Measurements from ENCODE around the gene IRAK1.

The IRAK1 gene

DNA sequence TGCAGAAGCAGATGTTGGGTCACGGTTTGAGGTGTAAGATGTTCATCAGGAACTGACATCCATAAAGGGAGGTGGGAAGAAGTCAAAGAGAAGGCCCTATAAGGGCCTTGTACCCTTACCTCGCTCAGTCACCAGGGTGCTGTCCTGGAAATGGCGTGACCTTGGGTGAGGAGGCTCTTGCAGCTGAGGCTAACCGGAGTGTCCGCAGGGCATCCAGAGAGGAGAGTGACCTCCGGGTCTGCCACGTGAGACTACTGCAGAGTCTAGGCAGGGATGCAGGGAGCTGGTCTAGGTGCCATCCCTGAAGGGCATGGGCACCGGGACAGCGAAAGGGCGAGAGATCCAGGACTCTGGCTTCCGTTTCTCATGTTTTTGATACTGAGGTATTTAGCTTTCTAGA, 28.7 kb upstream of the IRAK1 start:
- H3K4me1 ChIP-seq (ENCODE audit: control insufficient read depth, low read length): peaks cover 4% of the 10 kb centered on the region; the same call in 1 of the 2 replicates

DNA sequence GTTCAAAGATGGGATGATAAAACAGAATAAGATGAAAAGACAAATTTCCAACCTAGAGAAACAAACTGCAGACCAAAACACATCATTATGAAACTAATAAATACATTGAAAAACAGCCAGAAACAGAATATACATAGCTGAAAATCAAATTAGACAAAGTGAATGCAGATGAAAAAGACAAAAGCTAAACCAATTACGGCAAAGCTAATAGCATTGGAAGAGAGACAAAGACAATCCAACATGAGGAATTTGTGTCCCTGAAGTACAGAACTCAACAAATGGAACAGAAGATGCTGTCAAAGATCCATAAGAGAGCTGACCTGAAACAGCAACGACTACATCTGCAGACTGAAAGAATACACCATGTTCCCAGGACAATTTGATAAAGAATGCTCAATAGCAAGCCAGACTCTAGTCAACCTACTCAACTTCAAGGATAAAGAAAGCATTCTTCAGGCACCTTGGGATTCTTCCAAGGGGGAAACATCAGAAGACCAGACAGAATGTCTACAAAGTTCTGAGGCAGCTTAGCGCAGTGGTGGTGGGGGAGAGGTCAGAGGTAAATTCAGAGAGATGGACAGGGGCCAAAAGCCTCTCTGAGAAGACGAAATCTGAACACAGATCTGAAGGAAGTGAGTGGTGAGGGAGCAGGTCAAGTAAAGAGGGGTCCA, 27.4 kb upstream of the IRAK1 start:
- Histone ChIP-seq H3K27me3 (ENCODE audit: control insufficient read depth, low read length) (no peaks in the 10 kb centered on the region), H3K9me3 (ENCODE audit: control insufficient read depth, insufficient read depth, low read length) (no peaks in the 10 kb centered on the region), H3K4me3 (ENCODE audit: low read length) (no peak overlapping the region), H3K4me2 (ENCODE audit: low read length) (no peak overlapping the region), H3F3A (ENCODE audit: control insufficient read depth, insufficient read depth) (no peaks in the 10 kb centered on the region; the same call in 1 of the 2 replicates), H3K9me2 (replicated peaks; ENCODE audit: control insufficient read depth, low read length) (no peaks in the 10 kb centered on the region), H3K4me1 (ENCODE audit: control insufficient read depth, low read length) (peaks cover 4% of the 10 kb centered on the region; the same call in 1 of the 2 replicates), H4K20me1 (ENCODE audit: control insufficient read depth, insufficient read depth, low read depth, low read length) (no peaks in the 10 kb centered on the region), H3K27ac (ENCODE audit: low read depth, low read length) (no peak overlapping the region), H3K79me2 (ENCODE audit: control insufficient read depth, low read length) (peaks cover 56% of the 10 kb centered on the region), H3K36me3 (ENCODE audit: control insufficient read depth, low read length) (peaks cover 13% of the 10 kb centered on the region)
- TF ChIP-seq, protein P1, sequence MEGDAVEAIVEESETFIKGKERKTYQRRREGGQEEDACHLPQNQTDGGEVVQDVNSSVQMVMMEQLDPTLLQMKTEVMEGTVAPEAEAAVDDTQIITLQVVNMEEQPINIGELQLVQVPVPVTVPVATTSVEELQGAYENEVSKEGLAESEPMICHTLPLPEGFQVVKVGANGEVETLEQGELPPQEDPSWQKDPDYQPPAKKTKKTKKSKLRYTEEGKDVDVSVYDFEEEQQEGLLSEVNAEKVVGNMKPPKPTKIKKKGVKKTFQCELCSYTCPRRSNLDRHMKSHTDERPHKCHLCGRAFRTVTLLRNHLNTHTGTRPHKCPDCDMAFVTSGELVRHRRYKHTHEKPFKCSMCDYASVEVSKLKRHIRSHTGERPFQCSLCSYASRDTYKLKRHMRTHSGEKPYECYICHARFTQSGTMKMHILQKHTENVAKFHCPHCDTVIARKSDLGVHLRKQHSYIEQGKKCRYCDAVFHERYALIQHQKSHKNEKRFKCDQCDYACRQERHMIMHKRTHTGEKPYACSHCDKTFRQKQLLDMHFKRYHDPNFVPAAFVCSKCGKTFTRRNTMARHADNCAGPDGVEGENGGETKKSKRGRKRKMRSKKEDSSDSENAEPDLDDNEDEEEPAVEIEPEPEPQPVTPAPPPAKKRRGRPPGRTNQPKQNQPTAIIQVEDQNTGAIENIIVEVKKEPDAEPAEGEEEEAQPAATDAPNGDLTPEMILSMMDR (IDR thresholded peaks at IDR 0.05; ENCODE audit: low read depth, low read length, poor library complexity, severe bottlenecking): no peak
- TF ChIP-seq EZH2phosphoT487 (IDR thresholded peaks at IDR 0.05; ENCODE audit: borderline replicate concordance, low read length): no peak

More for the DNA sequence above, 28.7 kb upstream of the IRAK1 start:
- Histone ChIP-seq H3F3A (ENCODE audit: control insufficient read depth, insufficient read depth) (no peaks in the 10 kb centered on the region; the same call in 1 of the 2 replicates), H3K9me2 (replicated peaks; ENCODE audit: control insufficient read depth, low read length) (no peaks in the 10 kb centered on the region), H3K4me3 (ENCODE audit: low read length) (no peak overlapping the region), H3K27ac (ENCODE audit: low read depth, low read length) (no peak overlapping the region), H3K4me2 (ENCODE audit: low read length) (no peak overlapping the region), H3K36me3 (ENCODE audit: control insufficient read depth, low read length) (peaks cover 13% of the 10 kb centered on the region), H3K9me3 (ENCODE audit: control insufficient read depth, insufficient read depth, low read length) (no peaks in the 10 kb centered on the region), H3K27me3 (ENCODE audit: control insufficient read depth, low read length) (no peaks in the 10 kb centered on the region), H3K79me2 (ENCODE audit: control insufficient read depth, low read length) (peaks cover 51% of the 10 kb centered on the region), H4K20me1 (ENCODE audit: control insufficient read depth, insufficient read depth, low read depth, low read length) (no peaks in the 10 kb centered on the region)
- TF ChIP-seq, protein P1 (IDR thresholded peaks at IDR 0.05; ENCODE audit: low read depth, low read length, poor library complexity, severe bottlenecking): no peak
- TF ChIP-seq EZH2phosphoT487 (IDR thresholded peaks at IDR 0.05; ENCODE audit: borderline replicate concordance, low read length): no peak

DNA sequence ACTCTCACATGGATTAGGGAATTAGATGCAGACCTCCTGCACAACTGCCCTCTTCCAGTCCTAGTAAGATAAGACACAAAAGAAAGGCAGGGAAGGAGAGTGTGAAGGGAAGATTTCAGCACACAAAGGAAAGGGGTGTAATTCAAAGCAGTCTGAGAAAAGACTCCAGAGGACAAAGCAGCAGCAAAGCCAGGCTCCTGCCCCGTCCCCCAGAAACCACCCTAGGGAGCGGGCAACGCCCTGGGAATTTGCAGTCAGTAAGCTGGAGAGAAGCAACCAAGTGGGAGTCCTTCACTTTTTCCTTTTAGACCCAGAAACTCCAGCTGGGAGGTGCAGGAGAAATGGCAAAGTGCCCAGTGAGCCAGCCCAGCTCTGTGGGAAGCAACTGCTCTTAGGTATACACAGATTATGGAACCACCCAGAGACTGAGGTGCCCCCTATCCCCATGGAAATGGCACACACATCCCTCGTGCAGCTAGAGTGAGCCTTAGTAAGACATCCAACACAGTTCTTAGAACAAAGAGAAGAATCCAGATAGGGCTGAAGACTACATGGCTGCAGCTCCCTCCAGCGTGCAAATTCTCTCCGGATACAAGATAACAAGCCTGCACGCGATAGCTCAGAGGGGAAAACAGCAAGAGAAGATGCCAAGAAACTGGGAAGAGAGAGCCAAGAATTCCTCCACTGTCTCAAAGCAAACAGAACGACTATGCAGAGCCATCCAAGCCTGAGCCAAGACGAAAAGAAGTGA, 26.5 kb upstream of the IRAK1 start:
- peaks cover 51% of the 10 kb centered on the region for H3K79me2 ChIP-seq (ENCODE audit: control insufficient read depth, low read length)
- no peaks in the 10 kb centered on the region for H3K9me3 ChIP-seq (ENCODE audit: control insufficient read depth, insufficient read depth, low read length)
- no peaks in the 10 kb centered on the region for H3K27me3 ChIP-seq (ENCODE audit: control insufficient read depth, low read length)
- no peak overlapping the region for H3K4me3 ChIP-seq (ENCODE audit: low read length)
- no peak overlapping the region for H3K27ac ChIP-seq (ENCODE audit: low read depth, low read length)
- TF ChIP-seq EZH2phosphoT487 (IDR thresholded peaks at IDR 0.05; ENCODE audit: borderline replicate concordance, low read length): no peak
- TF ChIP-seq, protein P1 (IDR thresholded peaks at IDR 0.05; ENCODE audit: low read depth, low read length, poor library complexity, severe bottlenecking): no peak
- peaks cover 13% of the 10 kb centered on the region for H3K36me3 ChIP-seq (ENCODE audit: control insufficient read depth, low read length)
- H3K9me2 ChIP-seq (replicated peaks; ENCODE audit: control insufficient read depth, low read length): no peaks in the 10 kb centered on the region
- no peak overlapping the region for H3K4me2 ChIP-seq (ENCODE audit: low read length)
- no peaks in the 10 kb centered on the region for H4K20me1 ChIP-seq (ENCODE audit: control insufficient read depth, insufficient read depth, low read depth, low read length)
- H3K4me1 ChIP-seq (ENCODE audit: control insufficient read depth, low read length): no peaks in the 10 kb centered on the region
- no peaks in the 10 kb centered on the region for H3F3A ChIP-seq (ENCODE audit: control insufficient read depth, insufficient read depth)

Measured in DOHH2 (cell line).